ENCODE measurements around the gene NPW. TPM values are rescaled to one million over a fixed set of nuclear protein-coding genes. Genes with fewer than 3 reads are reported as not detected.

NPW gene
- total and polyA plus RNA-seq, 7 donors: 0.14 to 0.66 (median 0.43) TPM; not detected in 4

- H3K9me3 ChIP-seq: no peaks in the 10 kb centered on the region
- DNase-seq (no peak), ATAC-seq (no peak)
- H3K4me1 ChIP-seq: no peaks in the 10 kb centered on the region
- no peaks in the 10 kb centered on the region for H3K27me3 ChIP-seq (ENCODE audit: insufficient read depth in 3 of 3, low read length in 2 of 3)
- H3K36me3 ChIP-seq (ENCODE audit: insufficient read depth in 1 of 2, low read depth in 1 of 2): peaks cover 4 to 85% of the 10 kb centered on the region in 2 donors
- no peak for TF ChIP-seq CTCF (IDR thresholded peaks at IDR 0.05)
- H3K27ac ChIP-seq: no peak overlapping the region
- WGBS, 3 donors: 91 to 95% (median 94%) methylated on average over 18 of the region's 18 CpGs
- intact Hi-C loops (cut with DNase I): no loop called here
- no peak overlapping the region for H3K4me3 ChIP-seq
Observed at GRCh38 chr16:2061023-2061422, 41.4 kb downstream of the NPW start.

DNA sequence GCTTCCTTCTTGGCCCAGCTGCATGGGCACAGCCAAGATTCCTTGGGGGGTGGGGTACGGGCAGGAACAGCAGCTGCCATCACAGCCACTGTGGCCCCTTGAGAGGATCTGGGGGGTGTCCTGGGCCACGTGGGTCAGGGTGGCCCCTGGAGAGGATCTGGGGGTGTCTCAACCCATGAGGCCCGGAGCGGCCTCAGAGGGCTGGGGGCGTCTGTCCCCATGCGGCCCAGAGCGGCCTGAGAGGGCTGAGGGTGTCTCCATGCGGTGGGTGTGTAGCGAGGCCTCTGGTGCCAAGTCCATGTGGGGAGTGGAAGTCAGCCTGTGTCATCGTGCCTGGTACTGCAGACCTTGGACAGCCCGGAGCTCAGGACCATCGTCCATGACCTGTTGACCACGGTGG lies 41.9 kb downstream of the NPW start:
- Histone ChIP-seq H3K4me3 (no peak overlapping the region), H3K27ac (no peak overlapping the region), H3K36me3 (ENCODE audit: insufficient read depth in 1 of 2, low read depth in 1 of 2) (peaks cover 7 to 85% of the 10 kb centered on the region in 2 donors), H3K4me1 (no peaks in the 10 kb centered on the region), H3K27me3 (ENCODE audit: insufficient read depth in 3 of 3, low read length in 2 of 3) (no peaks in the 10 kb centered on the region), H3K9me3 (no peaks in the 10 kb centered on the region)
- DNase-seq (no peak), ATAC-seq (no peak)
- no peak for TF ChIP-seq CTCF (IDR thresholded peaks at IDR 0.05)
- intact Hi-C loops (cut with DNase I): no loop called here
- 89 to 94% (median 90%) methylated on average over 12 to 13 of the region's 13 CpGs for WGBS, 3 donors

DNA sequence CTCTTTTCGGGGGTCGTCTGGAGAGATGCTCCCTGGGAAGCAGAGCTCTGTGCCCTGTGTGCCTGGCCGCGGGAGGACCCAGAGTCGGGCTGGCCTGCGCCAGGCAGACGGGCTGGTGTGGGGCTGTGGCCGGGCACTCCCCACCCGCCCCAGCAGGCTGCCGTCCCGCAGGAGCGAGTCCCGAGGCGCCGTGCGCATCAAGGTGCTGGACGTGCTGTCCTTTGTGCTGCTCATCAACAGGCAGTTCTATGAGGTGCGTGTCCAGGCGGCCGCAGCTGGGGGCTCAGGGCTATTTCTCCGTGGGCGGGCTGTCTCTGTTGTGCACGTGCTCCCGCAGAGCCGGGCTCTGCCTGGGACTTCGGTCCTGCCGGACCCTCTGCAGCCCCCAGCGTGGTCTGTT lies 43.2 kb downstream of the NPW start:
- Histone ChIP-seq H3K36me3 (ENCODE audit: insufficient read depth in 1 of 2, low read depth in 1 of 2) (peaks cover 7 to 85% of the 10 kb centered on the region in 2 donors), H3K4me3 (no peak overlapping the region), H3K27me3 (ENCODE audit: insufficient read depth in 3 of 3, low read length in 2 of 3) (no peaks in the 10 kb centered on the region), H3K9me3 (no peaks in the 10 kb centered on the region), H3K27ac (no peak overlapping the region), H3K4me1 (no peaks in the 10 kb centered on the region)
- intact Hi-C loops (cut with DNase I): no loop called here
- ATAC-seq: no peak
- DNase-seq: no peak
- 91 to 97% (median 94%) methylated on average over 28 of the region's 28 CpGs for WGBS, 3 donors
- no peak for TF ChIP-seq CTCF (IDR thresholded peaks at IDR 0.05)

DNA sequence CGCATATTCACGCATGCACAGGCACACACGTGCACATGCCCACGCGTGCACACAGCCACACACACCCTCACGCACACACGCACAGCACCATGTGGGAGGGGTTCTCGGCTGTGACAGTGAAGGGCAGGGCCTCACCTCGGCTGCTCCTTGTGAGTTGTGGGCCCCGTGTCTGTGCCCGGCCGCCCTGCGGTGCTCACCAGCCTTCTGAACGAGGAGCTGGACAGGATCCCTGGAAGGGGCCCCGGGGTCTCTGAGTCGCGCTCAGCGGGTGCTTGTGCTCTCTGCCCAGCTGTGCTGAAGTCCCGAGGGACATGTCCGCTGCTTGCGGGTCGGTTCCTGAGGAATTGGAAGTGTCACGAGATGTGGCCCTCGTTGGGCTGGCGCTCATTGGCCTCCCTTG lies 44.3 kb downstream of the NPW start:
- intact Hi-C loops (cut with DNase I): no loop called here
- ATAC-seq (no peak), DNase-seq (no peak)
- Histone ChIP-seq H3K27ac (no peak overlapping the region), H3K9me3 (no peaks in the 10 kb centered on the region), H3K27me3 (ENCODE audit: insufficient read depth in 3 of 3, low read length in 2 of 3) (no peaks in the 10 kb centered on the region), H3K4me3 (no peak overlapping the region), H3K4me1 (no peaks in the 10 kb centered on the region), H3K36me3 (ENCODE audit: insufficient read depth in 1 of 2, low read depth in 1 of 2) (peaks cover 10 to 88% of the 10 kb centered on the region in 2 donors)
- 81 to 91% (median 85%) methylated on average over 25 of the region's 25 CpGs for WGBS, 3 donors
- no peak for TF ChIP-seq CTCF (IDR thresholded peaks at IDR 0.05)

DNA sequence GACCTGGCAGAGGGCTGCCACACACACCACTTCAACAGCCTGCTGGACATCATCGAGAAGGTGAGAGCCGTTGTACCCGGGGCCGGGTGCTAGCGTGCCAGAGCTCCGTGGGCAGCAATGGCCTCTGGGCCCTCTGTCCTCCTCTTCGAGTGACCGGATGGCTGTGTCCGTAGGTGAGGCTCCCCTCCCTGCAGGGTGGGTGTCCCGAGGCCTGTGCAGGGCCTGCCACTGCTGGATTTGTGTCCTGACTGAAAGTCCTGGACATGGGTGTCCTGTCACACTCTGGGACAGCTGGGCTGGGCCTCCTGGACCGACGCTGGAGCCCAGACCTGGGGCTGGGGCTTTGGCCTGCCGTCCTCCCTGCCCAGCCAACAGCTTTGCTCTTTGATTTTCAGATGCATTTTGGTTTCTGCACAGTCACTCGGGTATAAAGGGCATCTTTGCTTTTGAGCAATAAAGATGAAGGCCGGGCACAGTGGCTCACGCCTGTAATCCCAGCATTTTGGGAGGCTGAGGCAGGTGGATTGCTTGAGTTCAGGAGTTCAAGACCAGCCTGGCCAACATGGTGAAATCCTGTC lies 44.9 kb downstream of the NPW start:
- WGBS, 3 donors: 86 to 95% (median 89%) methylated on average over 16 of the region's 16 CpGs
- Histone ChIP-seq H3K4me1 (no peaks in the 10 kb centered on the region), H3K9me3 (no peaks in the 10 kb centered on the region), H3K27ac (no peak overlapping the region), H3K4me3 (no peak overlapping the region), H3K27me3 (ENCODE audit: insufficient read depth in 3 of 3, low read length in 2 of 3) (no peaks in the 10 kb centered on the region), H3K36me3 (ENCODE audit: insufficient read depth in 1 of 2, low read depth in 1 of 2) (peaks cover 10 to 92% of the 10 kb centered on the region in 2 donors)
- intact Hi-C loops (cut with DNase I): no loop called here
- TF ChIP-seq CTCF (IDR thresholded peaks at IDR 0.05): no peak
- no peak for ATAC-seq
- DNase-seq: no peak
